IPS DF 6.9 (cell line): ENCODE data around the gene ZNF423.

Source experiments
- DNase-seq: peaks from one replicate; pipeline ENCODE4 v3.0.0-alpha.2; 2013; ENCODE audit warnings: low read depth, low spot score
- H3K27ac ChIP-seq: one replicate; pipeline ENCODE4 v1.5.1; 2013; ENCODE audit warnings: low read length, control low read depth
- H3K27me3 ChIP-seq: 2 replicates; pipeline ENCODE4 v1.6.1; 2013; ENCODE audit warnings: mild to moderate bottlenecking, low read length; ENCODE audit not compliant: control insufficient read depth, insufficient read depth
- H3K36me3 ChIP-seq: 2 replicates; pipeline ENCODE4 v1.6.1; 2013; ENCODE audit warnings: low read length; ENCODE audit not compliant: control insufficient read depth, insufficient read depth
- H3K4me1 ChIP-seq: 2 replicates; pipeline ENCODE4 v1.6.1; 2013; ENCODE audit warnings: low read length; ENCODE audit not compliant: control insufficient read depth, insufficient read depth
- H3K4me3 ChIP-seq: 2 replicates; pipeline ENCODE4 v1.5.1; 2013; ENCODE audit warnings: mild to moderate bottlenecking, low read length
- H3K9me3 ChIP-seq: 2 replicates; pipeline ENCODE4 v1.6.1; 2013; ENCODE audit warnings: low read length, inconsistent platforms; ENCODE audit not compliant: control insufficient read depth, insufficient read depth
- WGBS: extraction: QIAGEN DNeasy Blood & Tissue Kit; methylation state at CpG from one replicate; pipeline ENCODE4 v1.1.7; 2013; ENCODE audit warnings: mixed read lengths, missing lambda C conversion rate; ENCODE audit not compliant: insufficient read length, insufficient coverage; 5-methylcytosine and 5-hydroxymethylcytosine counted together

Gene ZNF423

GRCh38 chr16:49673442-49673841 lies 182.5 kb downstream of the ZNF423 start:
- no peaks in the 10 kb centered on the region for H3K27me3 ChIP-seq
- H3K4me3 ChIP-seq: no peak overlapping the region
- H3K27ac ChIP-seq: no peak overlapping the region
- no CpG with 5 or more reads among the region's 8 CpGs for WGBS
- H3K9me3 ChIP-seq: no peaks in the 10 kb centered on the region
- no peak for DNase-seq
- no peaks in the 10 kb centered on the region for H3K36me3 ChIP-seq
- no peaks in the 10 kb centered on the region for H3K4me1 ChIP-seq

- DNase-seq: no peak
- WGBS: no CpG with 5 or more reads among the region's 11 CpGs
- H3K4me3 ChIP-seq: no peak overlapping the region
- no peaks in the 10 kb centered on the region for H3K27me3 ChIP-seq
- H3K27ac ChIP-seq: no peak overlapping the region
- H3K4me1 ChIP-seq: no peaks in the 10 kb centered on the region
- H3K36me3 ChIP-seq: no peaks in the 10 kb centered on the region
- no peaks in the 10 kb centered on the region for H3K9me3 ChIP-seq
Observed at GRCh38 chr16:49672753-49673152, 183.2 kb downstream of the ZNF423 start.

GRCh38 chr16:49671333-49671732 lies 184.6 kb downstream of the ZNF423 start:
- WGBS: no CpG with 5 or more reads among the region's 12 CpGs

GRCh38 chr16:49670627-49671026 lies 185.3 kb downstream of the ZNF423 start:
- no peak overlapping the region for H3K27ac ChIP-seq
- no peaks in the 10 kb centered on the region for H3K36me3 ChIP-seq
- H3K4me3 ChIP-seq: no peak overlapping the region
- DNase-seq: no peak
- no peaks in the 10 kb centered on the region for H3K9me3 ChIP-seq
- H3K4me1 ChIP-seq: no peaks in the 10 kb centered on the region
- no peaks in the 10 kb centered on the region for H3K27me3 ChIP-seq
- WGBS: no CpG with 5 or more reads among the region's 13 CpGs

More at GRCh38 chr16:49671333-49671732, 184.6 kb downstream of the ZNF423 start:
- Histone ChIP-seq H3K9me3 (no peaks in the 10 kb centered on the region), H3K36me3 (no peaks in the 10 kb centered on the region), H3K4me3 (no peak overlapping the region), H3K27me3 (no peaks in the 10 kb centered on the region), H3K27ac (no peak overlapping the region), H3K4me1 (no peaks in the 10 kb centered on the region)
- no peak for DNase-seq

DNA sequence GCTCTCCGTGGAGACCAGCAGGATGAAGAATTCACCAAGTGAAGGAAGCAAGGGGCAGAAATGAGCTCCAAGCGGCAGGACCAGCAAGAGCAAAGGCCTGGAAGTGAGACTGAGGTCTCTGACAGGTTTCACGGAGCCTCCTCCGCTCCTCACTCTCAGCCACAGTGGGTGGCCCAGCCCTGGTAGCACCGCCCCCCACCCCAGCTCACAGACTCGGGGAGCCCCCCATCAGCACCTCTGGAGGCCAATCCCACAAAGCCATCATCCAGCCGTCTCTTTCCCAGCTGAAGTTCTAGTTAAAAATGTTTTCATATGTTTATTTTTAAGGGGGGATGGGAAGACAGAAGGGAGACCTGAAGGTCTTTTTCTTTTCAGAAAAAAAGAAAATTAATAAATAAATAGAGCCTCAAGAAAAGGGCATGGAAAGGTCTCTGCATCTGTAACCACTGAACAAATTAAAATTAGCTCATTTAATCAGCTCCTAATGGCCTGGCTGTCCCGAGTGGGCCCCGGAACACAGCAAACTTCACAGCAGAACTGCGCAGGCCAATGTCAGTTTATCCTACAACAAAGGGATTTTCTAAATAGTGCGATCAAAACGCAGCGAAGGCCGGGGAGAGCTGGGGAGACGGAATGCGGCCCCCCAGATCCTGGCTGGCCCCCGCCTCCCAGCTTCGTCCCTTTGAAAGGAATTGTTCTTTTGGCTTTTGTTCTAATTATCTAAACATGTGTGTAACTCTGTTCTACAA lies 190.3 kb downstream of the ZNF423 start:
- H3K4me3 ChIP-seq: no peak overlapping the region
- no peak for DNase-seq
- H3K9me3 ChIP-seq: no peaks in the 10 kb centered on the region
- no peak overlapping the region for H3K27ac ChIP-seq
- no CpG with 5 or more reads among the region's 18 CpGs for WGBS
- no peaks in the 10 kb centered on the region for H3K36me3 ChIP-seq
- peaks cover 4% of the 10 kb centered on the region for H3K4me1 ChIP-seq
- H3K27me3 ChIP-seq: no peaks in the 10 kb centered on the region

GRCh38 chr16:49664221-49665215 lies 191.4 kb downstream of the ZNF423 start:
- peaks cover 4% of the 10 kb centered on the region for H3K4me1 ChIP-seq
- H3K4me3 ChIP-seq: no peak overlapping the region
- no peaks in the 10 kb centered on the region for H3K36me3 ChIP-seq
- no peak overlapping the region for H3K27ac ChIP-seq
- no peaks in the 10 kb centered on the region for H3K27me3 ChIP-seq
- DNase-seq: no peak
- WGBS: no CpG with 5 or more reads among the region's 37 CpGs
- no peaks in the 10 kb centered on the region for H3K9me3 ChIP-seq

- Histone ChIP-seq H3K27me3 (no peaks in the 10 kb centered on the region), H3K4me1 (peaks cover 4% of the 10 kb centered on the region), H3K4me3 (no peak overlapping the region), H3K36me3 (no peaks in the 10 kb centered on the region), H3K9me3 (no peaks in the 10 kb centered on the region), H3K27ac (no peak overlapping the region)
- WGBS: no CpG with 5 or more reads among the region's 28 CpGs
- DNase-seq: no peak
Observed at GRCh38 chr16:49663081-49664065, 192.5 kb downstream of the ZNF423 start.

GRCh38 chr16:49662569-49662968 lies 193.3 kb downstream of the ZNF423 start:
- Histone ChIP-seq H3K4me3 (no peak overlapping the region), H3K36me3 (no peaks in the 10 kb centered on the region), H3K4me1 (peaks cover 4% of the 10 kb centered on the region), H3K9me3 (no peaks in the 10 kb centered on the region), H3K27me3 (no peaks in the 10 kb centered on the region), H3K27ac (no peak overlapping the region)
- DNase-seq: no peak
- WGBS: no CpG with 5 or more reads among the region's 4 CpGs

DNA sequence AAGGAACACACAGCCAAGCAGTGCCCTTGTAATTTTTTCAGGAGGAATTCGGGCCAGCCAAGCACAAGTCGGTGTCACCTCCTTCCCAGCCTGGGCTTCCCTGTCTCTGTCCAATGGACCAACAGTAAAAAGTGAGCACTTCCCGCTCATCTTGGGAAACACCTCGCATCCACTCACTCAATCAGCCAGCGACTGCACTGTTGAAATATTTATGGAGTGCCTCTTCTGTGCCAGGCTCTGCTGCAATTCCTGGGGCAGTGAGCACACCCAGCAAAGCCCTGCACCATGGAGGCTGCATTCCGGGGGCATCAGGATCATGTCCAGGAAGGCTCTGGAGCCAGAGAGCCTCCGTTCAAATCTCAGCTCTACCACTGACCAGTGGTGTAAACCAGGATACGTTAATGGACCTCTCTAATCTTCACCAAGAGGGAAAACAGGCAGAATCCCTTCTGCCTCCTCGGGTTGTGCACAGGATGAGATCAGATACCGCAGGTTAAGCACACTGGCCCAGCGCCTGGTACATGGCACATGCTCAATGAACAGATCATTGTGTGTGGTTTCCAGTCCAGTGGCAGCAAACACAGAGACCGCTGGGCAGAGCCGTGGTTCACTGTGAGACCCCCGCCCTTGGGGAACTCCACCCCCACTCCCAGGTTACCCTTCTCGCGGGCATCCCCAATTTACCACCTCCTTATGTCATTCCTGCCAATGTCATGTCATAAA lies 194.3 kb downstream of the ZNF423 start:
- DNase-seq: no peak
- H3K36me3 ChIP-seq: no peaks in the 10 kb centered on the region
- H3K27ac ChIP-seq: no peak overlapping the region
- peaks cover 4% of the 10 kb centered on the region for H3K4me1 ChIP-seq
- H3K27me3 ChIP-seq: no peaks in the 10 kb centered on the region
- no CpG with 5 or more reads among the region's 16 CpGs for WGBS
- H3K9me3 ChIP-seq: no peaks in the 10 kb centered on the region
- H3K4me3 ChIP-seq: no peak overlapping the region
